ENCODE data around the gene DHRS3. TPM values are rescaled to one million over a fixed set of nuclear protein-coding genes. Genes with fewer than 3 reads are reported as not detected.
"Not testable (repeated sequence)": the region's sequence is repeated elsewhere in the genome, so short reads cannot be mapped to it uniquely, and the experiment has no call there.

DHRS3 gene
- total RNA-seq: 31.5 TPM

- DNase-seq: peak; percentile 91
Observed at GRCh38 chr1:12617901-12618660, at the start of gene DHRS3. DHRS3 (minus strand) TSS chr1:12618210; CDS start chr1:12617348, 862 bp downstream.

GRCh38 chr1:12666141-12666735, 48.2 kb upstream of the DHRS3 start:
- no peak for DNase-seq

GRCh38 chr1:12665511-12665910, 47.5 kb upstream of the DHRS3 start:
- DNase-seq: no peak

GRCh38 chr1:12662556-12662955, 44.5 kb upstream of the DHRS3 start:
- no peak for DNase-seq

GRCh38 chr1:12661606-12662219, 43.7 kb upstream of the DHRS3 start:
- DNase-seq: no peak

GRCh38 chr1:12658531-12659453, 40.8 kb upstream of the DHRS3 start:
- peak; percentile 76 for DNase-seq

GRCh38 chr1:12657885-12658512, 40.0 kb upstream of the DHRS3 start:
- DNase-seq: not testable (repeated sequence)

GRCh38 chr1:12657060-12657884, 39.3 kb upstream of the DHRS3 start:
- no peak for DNase-seq

- no peak for DNase-seq
Observed at GRCh38 chr1:12656575-12656974, 38.6 kb upstream of the DHRS3 start.

- DNase-seq: no peak
Observed at GRCh38 chr1:12654657-12655056, 36.6 kb upstream of the DHRS3 start.

- no peak for DNase-seq
Observed at GRCh38 chr1:12654004-12654567, 36.1 kb upstream of the DHRS3 start.

- no peak for DNase-seq
Observed at GRCh38 chr1:12649971-12650421, 32.0 kb upstream of the DHRS3 start.

GRCh38 chr1:12648741-12649140, 30.7 kb upstream of the DHRS3 start:
- no peak for DNase-seq

GRCh38 chr1:12645401-12645800, 27.4 kb upstream of the DHRS3 start:
- DNase-seq: not testable (repeated sequence)

GRCh38 chr1:12644829-12645228, 26.8 kb upstream of the DHRS3 start:
- no peak for DNase-seq

- DNase-seq: no peak
Observed at GRCh38 chr1:12644237-12644636, 26.2 kb upstream of the DHRS3 start.

GRCh38 chr1:12643785-12644184, 25.8 kb upstream of the DHRS3 start, which contains the start of gene AADACL4:
AADACL4 (plus strand) TSS chr1:12644085; CDS start chr1:12644547, 462 bp downstream.
- DNase-seq: no peak

GRCh38 chr1:12643079-12643478, 25.1 kb upstream of the DHRS3 start:
- no peak for DNase-seq

GRCh38 chr1:12640958-12641272, 22.9 kb upstream of the DHRS3 start:
- DNase-seq: no peak

- DNase-seq: no peak
Observed at GRCh38 chr1:12640237-12640957, 22.4 kb upstream of the DHRS3 start.
